HG03064 (cell line): ENCODE data around the gene ENO2.

Experiments
- ATAC-seq: cut with Tn5 transposase; IDR thresholded peaks from one replicate; pipeline ENCODE4 v1.9.1; 2021; ENCODE audit warnings: low read depth; ENCODE audit not compliant: unreplicated experiment

ENO2 gene

GRCh38 chr12:6946920-6947374 is 32.6 kb downstream of the ENO2 start:
- no peak for ATAC-seq

GRCh38 chr12:6947615-6948014 is 33.2 kb downstream of the ENO2 start:
- ATAC-seq, result no peak

- no peak for ATAC-seq
Observed at GRCh38 chr12:6948873-6949594, 34.7 kb downstream of the ENO2 start.

- no peak for ATAC-seq
Observed at GRCh38 chr12:6950401-6950801, 36.0 kb downstream of the ENO2 start.

- no peak for ATAC-seq
Observed at GRCh38 chr12:6950811-6951540, 36.6 kb downstream of the ENO2 start, which contains the start of gene PTPN6. Gene PTPN6, plus strand, starts transcription at chr12:6951356. Its CDS starts 157 bp downstream, at chr12:6951513.

GRCh38 chr12:6951551-6952120 is 37.3 kb downstream of the ENO2 start:
- no peak for ATAC-seq

GRCh38 chr12:6952121-6952862 is 37.9 kb downstream of the ENO2 start:
- no peak for ATAC-seq

GRCh38 chr12:6952863-6953441 is 38.6 kb downstream of the ENO2 start:
- no peak for ATAC-seq

- peak; percentile 43 for ATAC-seq
Observed at GRCh38 chr12:6953442-6954315, 39.3 kb downstream of the ENO2 start.

- ATAC-seq, result no peak
Observed at GRCh38 chr12:6954316-6955107, 40.1 kb downstream of the ENO2 start.

- no peak for ATAC-seq
Observed at GRCh38 chr12:6955108-6956020, 41.0 kb downstream of the ENO2 start.

GRCh38 chr12:6956021-6956727 is 41.8 kb downstream of the ENO2 start:
- no peak for ATAC-seq

GRCh38 chr12:6957151-6957701 is 42.8 kb downstream of the ENO2 start:
- no peak for ATAC-seq

GRCh38 chr12:6957741-6958608 is 43.6 kb downstream of the ENO2 start:
- ATAC-seq, result no peak

- peak; percentile 1 for ATAC-seq
Observed at GRCh38 chr12:6958609-6959057, 44.3 kb downstream of the ENO2 start.
